HepG2 (cell line): ENCODE data around the gene SH2D7. TPM values are rescaled to one million over a fixed set of nuclear protein-coding genes. Genes with fewer than 3 reads are reported as not detected.

ENCODE experiments used
- ARID2 ChIP-seq: sonication (generic); formaldehyde crosslinking; IDR thresholded peaks from 2 replicates; pipeline ENCODE4 v1.8.1; 2022; ENCODE audit warnings: mild to moderate bottlenecking, missing genetic modification reagents, borderline replicate concordance
- CCDC6 ChIP-seq: sonication (generic); formaldehyde crosslinking; IDR thresholded peaks from 2 replicates; pipeline ENCODE4 v1.8.1; 2022; ENCODE audit warnings: mild to moderate bottlenecking, missing genetic modification reagents, moderate library complexity
- FOXC1 ChIP-seq: sonication (generic); formaldehyde crosslinking; IDR thresholded peaks from 2 replicates; pipeline ENCODE4 v1.8.0; 2022; ENCODE audit warnings: mild to moderate bottlenecking, missing genetic modification reagents, borderline replicate concordance
- ISX ChIP-seq: sonication (generic); formaldehyde crosslinking; conservative IDR thresholded peaks from 2 replicates; pipeline ENCODE4 v1.5.0; 2020; ENCODE audit warnings: missing genetic modification reagents
- JUNB ChIP-seq: sonication (generic); formaldehyde crosslinking; IDR thresholded peaks from 2 replicates; pipeline ENCODE4 v1.8.0; 2022; ENCODE audit warnings: missing genetic modification reagents, mild to moderate bottlenecking, borderline replicate concordance
- KAT7 ChIP-seq: IDR thresholded peaks from 2 replicates; pipeline ENCODE4 v1.6.1; 2018; ENCODE audit warnings: borderline replicate concordance, missing compliant biosample characterization
- MAFF ChIP-seq: IDR thresholded peaks from 2 replicates; pipeline ENCODE4 v1.6.1; 2011; ENCODE audit warnings: low read depth, low read length, improper control_type of control experiment
- MAX ChIP-seq: IDR thresholded peaks from 2 replicates; pipeline ENCODE4 v1.6.1; 2012; ENCODE audit warnings: inconsistent platforms
- MED1 ChIP-seq: sonication (generic); formaldehyde crosslinking; IDR thresholded peaks from 2 replicates; pipeline ENCODE4 v1.4.0; 2020; ENCODE audit warnings: missing genetic modification reagents
- POGZ ChIP-seq: sonication (generic); formaldehyde crosslinking; IDR thresholded peaks from 2 replicates; pipeline ENCODE4 v1.4.0; 2020; ENCODE audit warnings: mild to moderate bottlenecking, missing genetic modification reagents
- RFX5 ChIP-seq: IDR thresholded peaks from 2 replicates; pipeline ENCODE4 v1.6.1; 2011; ENCODE audit warnings: low read depth, low read length, improper control_type of control experiment
- TOPORS ChIP-seq: sonication (generic); formaldehyde crosslinking; IDR thresholded peaks from 2 replicates; pipeline ENCODE4 v1.8.0; 2023; ENCODE audit warnings: mild to moderate bottlenecking, missing genetic modification reagents
- ZC3H4 ChIP-seq: sonication (generic); formaldehyde crosslinking; IDR thresholded peaks from 2 replicates; pipeline ENCODE4 v1.4.0; 2020; ENCODE audit warnings: missing genetic modification reagents, borderline replicate concordance
- ZFP82 ChIP-seq: sonication (generic); formaldehyde crosslinking; IDR thresholded peaks from 2 replicates; pipeline ENCODE4 v1.5.1; 2020; ENCODE audit warnings: mild to moderate bottlenecking, missing genetic modification reagents, borderline replicate concordance
- ZNF160 ChIP-seq: sonication (generic); formaldehyde crosslinking; IDR thresholded peaks from 2 replicates; pipeline ENCODE4 v1.8.0; 2022; ENCODE audit warnings: mild to moderate bottlenecking, inconsistent platforms, missing genetic modification reagents
- ZNF256 ChIP-seq: sonication (generic); formaldehyde crosslinking; conservative IDR thresholded peaks from 2 replicates; pipeline ENCODE4 v1.4.0; 2020; ENCODE audit warnings: missing genetic modification reagents
- ZNF354B ChIP-seq: sonication (generic); formaldehyde crosslinking; IDR thresholded peaks from 2 replicates; pipeline ENCODE4 v1.8.0; 2022; ENCODE audit warnings: mild to moderate bottlenecking, missing genetic modification reagents
- ZNF546 ChIP-seq: sonication (generic); formaldehyde crosslinking; conservative IDR thresholded peaks from 2 replicates; pipeline ENCODE4 v1.8.1; 2023; ENCODE audit warnings: mild to moderate bottlenecking, missing genetic modification reagents
- ZNF562 ChIP-seq: sonication (generic); formaldehyde crosslinking; IDR thresholded peaks from 2 replicates; pipeline ENCODE4 v1.8.0; 2022; ENCODE audit warnings: missing genetic modification reagents, borderline replicate concordance
- ZNF569 ChIP-seq: sonication (generic); formaldehyde crosslinking; IDR thresholded peaks from 2 replicates; pipeline ENCODE4 v1.5.0; 2020; ENCODE audit warnings: mild to moderate bottlenecking, missing genetic modification reagents, moderate library complexity, borderline replicate concordance
- ZNF782 ChIP-seq: sonication (generic); formaldehyde crosslinking; IDR thresholded peaks from 2 replicates; pipeline ENCODE4 v1.4.0; 2020; ENCODE audit warnings: missing genetic modification reagents, mild to moderate bottlenecking, borderline replicate concordance
- ZSCAN20 ChIP-seq: sonication (generic); formaldehyde crosslinking; IDR thresholded peaks from 2 replicates; pipeline ENCODE4 v1.4.0; 2020; ENCODE audit warnings: missing genetic modification reagents, mild to moderate bottlenecking, borderline replicate concordance
- ZSCAN25 ChIP-seq: sonication (generic); formaldehyde crosslinking; IDR thresholded peaks from 2 replicates; pipeline ENCODE4 v1.8.0; 2022; ENCODE audit warnings: mild to moderate bottlenecking, missing genetic modification reagents
- polyA plus RNA-seq, 8 experiments: library from polyadenylated mRNA; depleted of rRNA in 3 of 8; stranded (reverse) in 7 of 8; unstranded in 1 of 8; fragments of >200 nt; fragmentation: Illumina TruSeq in 4 of 8; extraction: Trizol in 4 of 8; gene quantifications; 2 replicates each; pipeline versions ENCODE4 v1.2.1 to v1.2.3, GENCODE V29; 2011 to 2016; ENCODE audit warnings: low read depth in 4 of 8, missing spikeins in 1 of 8, mixed read lengths in 1 of 8; ENCODE audit not compliant: insufficient read depth in 1 of 8
- total RNA-seq, 5 experiments: library from RNA; depleted of rRNA; stranded (reverse); fragments of >200 nt; fragmentation: Illumina TruSeq; extraction: Trizol; gene quantifications; 2 replicates each; pipeline ENCODE4 v1.2.3, GENCODE V29; 2016; ENCODE audit warnings: low read depth in 1 of 5
- TF ChIP-seq, protein P1 (sequence below): sonication (generic); formaldehyde crosslinking; conservative IDR thresholded peaks from 2 replicates; pipeline ENCODE4 v1.4.0; 2020; ENCODE audit warnings: missing genetic modification reagents
- TF ChIP-seq, protein P2 (sequence below): sonication (generic); formaldehyde crosslinking; IDR thresholded peaks from 2 replicates; pipeline ENCODE4 v1.8.0; 2022; ENCODE audit warnings: missing genetic modification reagents, mild to moderate bottlenecking, borderline replicate concordance
- TF ChIP-seq, protein P3 (sequence below): sonication (generic); formaldehyde crosslinking; IDR thresholded peaks from 2 replicates; pipeline ENCODE4 v1.4.0; 2020; ENCODE audit warnings: mild to moderate bottlenecking, missing genetic modification reagents

Gene SH2D7
- total and polyA plus RNA-seq, 2 of the 13 experiments (the other 11 are each of a cell fraction or from before 2014, with no cell fraction given): not detected

GRCh38 chr15:78131295-78132061 is 39.1 kb downstream of the SH2D7 start, which contains the start of gene CIB2 (continued):
- TF ChIP-seq, protein P1, sequence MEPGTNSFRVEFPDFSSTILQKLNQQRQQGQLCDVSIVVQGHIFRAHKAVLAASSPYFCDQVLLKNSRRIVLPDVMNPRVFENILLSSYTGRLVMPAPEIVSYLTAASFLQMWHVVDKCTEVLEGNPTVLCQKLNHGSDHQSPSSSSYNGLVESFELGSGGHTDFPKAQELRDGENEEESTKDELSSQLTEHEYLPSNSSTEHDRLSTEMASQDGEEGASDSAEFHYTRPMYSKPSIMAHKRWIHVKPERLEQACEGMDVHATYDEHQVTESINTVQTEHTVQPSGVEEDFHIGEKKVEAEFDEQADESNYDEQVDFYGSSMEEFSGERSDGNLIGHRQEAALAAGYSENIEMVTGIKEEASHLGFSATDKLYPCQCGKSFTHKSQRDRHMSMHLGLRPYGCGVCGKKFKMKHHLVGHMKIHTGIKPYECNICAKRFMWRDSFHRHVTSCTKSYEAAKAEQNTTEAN: 0 out of 2 replicates have a peak, but pooled peaks have one; percentile 19
- peak; percentile 38; the same call in 1 of the 2 replicates for TF ChIP-seq KAT7 (CRISPR knock-in tag)
- no peak for TF ChIP-seq RFX5
- TF ChIP-seq ZFP82 (CRISPR knock-in tag): no peak; the same call in 1 of the 2 replicates
- TF ChIP-seq, protein P2, sequence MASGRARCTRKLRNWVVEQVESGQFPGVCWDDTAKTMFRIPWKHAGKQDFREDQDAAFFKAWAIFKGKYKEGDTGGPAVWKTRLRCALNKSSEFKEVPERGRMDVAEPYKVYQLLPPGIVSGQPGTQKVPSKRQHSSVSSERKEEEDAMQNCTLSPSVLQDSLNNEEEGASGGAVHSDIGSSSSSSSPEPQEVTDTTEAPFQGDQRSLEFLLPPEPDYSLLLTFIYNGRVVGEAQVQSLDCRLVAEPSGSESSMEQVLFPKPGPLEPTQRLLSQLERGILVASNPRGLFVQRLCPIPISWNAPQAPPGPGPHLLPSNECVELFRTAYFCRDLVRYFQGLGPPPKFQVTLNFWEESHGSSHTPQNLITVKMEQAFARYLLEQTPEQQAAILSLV (CRISPR knock-in tag): peak; percentile 61; the same call in 1 of the 2 replicates
- TF ChIP-seq CCDC6 (CRISPR knock-in tag): peak; percentile 73; the same call in 1 of the 2 replicates
- no peak for TF ChIP-seq ZNF546 (CRISPR knock-in tag)
- no peak; the same call in 1 of the 2 replicates for TF ChIP-seq POGZ
- TF ChIP-seq, protein P3, sequence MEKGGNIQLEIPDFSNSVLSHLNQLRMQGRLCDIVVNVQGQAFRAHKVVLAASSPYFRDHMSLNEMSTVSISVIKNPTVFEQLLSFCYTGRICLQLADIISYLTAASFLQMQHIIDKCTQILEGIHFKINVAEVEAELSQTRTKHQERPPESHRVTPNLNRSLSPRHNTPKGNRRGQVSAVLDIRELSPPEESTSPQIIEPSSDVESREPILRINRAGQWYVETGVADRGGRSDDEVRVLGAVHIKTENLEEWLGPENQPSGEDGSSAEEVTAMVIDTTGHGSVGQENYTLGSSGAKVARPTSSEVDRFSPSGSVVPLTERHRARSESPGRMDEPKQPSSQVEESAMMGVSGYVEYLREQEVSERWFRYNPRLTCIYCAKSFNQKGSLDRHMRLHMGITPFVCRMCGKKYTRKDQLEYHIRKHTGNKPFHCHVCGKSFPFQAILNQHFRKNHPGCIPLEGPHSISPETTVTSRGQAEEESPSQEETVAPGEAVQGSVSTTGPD (CRISPR knock-in tag): no peak
- TF ChIP-seq TOPORS (CRISPR knock-in tag): peak; percentile 43; the same call in 1 of the 2 replicates
- TF ChIP-seq MAX: 0 out of 2 replicates have a peak, but pooled peaks have one; percentile 26
- 0 out of 2 replicates have a peak, but pooled peaks have one; percentile 52 for TF ChIP-seq ZNF256
- TF ChIP-seq ZSCAN20 (CRISPR knock-in tag): 0 out of 2 replicates have a peak, but pooled peaks have one; percentile 33
- 0 out of 2 replicates have a peak, but pooled peaks have one; percentile 19 for TF ChIP-seq MED1 (CRISPR knock-in tag)
- no peak for TF ChIP-seq FOXC1 (CRISPR knock-in tag)
- TF ChIP-seq ZNF782 (CRISPR knock-in tag): no peak
- 0 out of 2 replicates have a peak, but pooled peaks have one; percentile 66 for TF ChIP-seq ZNF354B (CRISPR knock-in tag)
- TF ChIP-seq ISX: 0 out of 2 replicates have a peak, but pooled peaks have one; percentile 60
- peak; percentile 75; the same call in 1 of the 2 replicates for TF ChIP-seq ARID2 (CRISPR knock-in tag)
- TF ChIP-seq ZNF569 (CRISPR knock-in tag): no peak
- 0 out of 2 replicates have a peak, but pooled peaks have one; percentile 47 for TF ChIP-seq ZNF160 (CRISPR knock-in tag)
- TF ChIP-seq ZNF562: no peak
- TF ChIP-seq MAFF: no peak
- TF ChIP-seq JUNB: no peak
- no peak for TF ChIP-seq ZC3H4
- TF ChIP-seq ZSCAN25: peak; percentile 38; the same call in 1 of the 2 replicates
